ENCODE measurements around the gene KIF20B.

DNA sequence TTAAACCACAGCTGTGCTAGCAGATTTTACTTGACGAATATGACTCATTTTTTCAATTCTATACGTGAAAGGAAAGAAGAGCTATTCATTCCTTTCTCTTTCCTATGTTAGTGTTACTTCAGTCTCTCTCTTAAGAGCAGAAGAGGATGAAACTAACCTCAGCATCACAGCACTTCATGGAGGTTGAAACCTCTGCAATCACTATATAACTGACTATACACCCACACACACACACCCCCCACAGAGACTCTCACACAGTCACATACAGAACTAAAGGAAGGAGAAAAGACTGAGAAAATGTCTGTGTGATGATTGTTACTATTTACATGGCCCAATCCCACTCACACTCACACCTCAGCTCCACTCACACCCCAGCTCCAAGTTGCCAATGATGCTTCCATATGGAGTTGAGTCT, 104.2 kb downstream of the KIF20B start:
- TF ChIP-seq, protein P1, sequence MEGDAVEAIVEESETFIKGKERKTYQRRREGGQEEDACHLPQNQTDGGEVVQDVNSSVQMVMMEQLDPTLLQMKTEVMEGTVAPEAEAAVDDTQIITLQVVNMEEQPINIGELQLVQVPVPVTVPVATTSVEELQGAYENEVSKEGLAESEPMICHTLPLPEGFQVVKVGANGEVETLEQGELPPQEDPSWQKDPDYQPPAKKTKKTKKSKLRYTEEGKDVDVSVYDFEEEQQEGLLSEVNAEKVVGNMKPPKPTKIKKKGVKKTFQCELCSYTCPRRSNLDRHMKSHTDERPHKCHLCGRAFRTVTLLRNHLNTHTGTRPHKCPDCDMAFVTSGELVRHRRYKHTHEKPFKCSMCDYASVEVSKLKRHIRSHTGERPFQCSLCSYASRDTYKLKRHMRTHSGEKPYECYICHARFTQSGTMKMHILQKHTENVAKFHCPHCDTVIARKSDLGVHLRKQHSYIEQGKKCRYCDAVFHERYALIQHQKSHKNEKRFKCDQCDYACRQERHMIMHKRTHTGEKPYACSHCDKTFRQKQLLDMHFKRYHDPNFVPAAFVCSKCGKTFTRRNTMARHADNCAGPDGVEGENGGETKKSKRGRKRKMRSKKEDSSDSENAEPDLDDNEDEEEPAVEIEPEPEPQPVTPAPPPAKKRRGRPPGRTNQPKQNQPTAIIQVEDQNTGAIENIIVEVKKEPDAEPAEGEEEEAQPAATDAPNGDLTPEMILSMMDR (IDR thresholded peaks at IDR 0.05): no peak
- TF ChIP-seq POLR2AphosphoS5 (IDR thresholded peaks at IDR 0.05): no peak
- no peak for TF ChIP-seq EP300 (IDR thresholded peaks at IDR 0.05)
- TF ChIP-seq POLR2A (IDR thresholded peaks at IDR 0.05): no peak
